GM12801 (cell line): ENCODE measurements around the gene ARHGAP31.

Source experiments
- CTCF ChIP-seq: IDR thresholded peaks from one replicate; pipeline ENCODE4 v1.5.1; 2011; ENCODE audit warnings: control low read depth; ENCODE audit not compliant: insufficient read length; ENCODE audit errors: extremely low read depth

Gene ARHGAP31

GRCh38 chr3:119326976-119327375 is 32.8 kb downstream of the ARHGAP31 start:
- no peak for TF ChIP-seq CTCF

- no peak for TF ChIP-seq CTCF
Observed at GRCh38 chr3:119329551-119329950, 35.4 kb downstream of the ARHGAP31 start.

- TF ChIP-seq CTCF, result no peak
Observed at GRCh38 chr3:119330181-119330580, 36.0 kb downstream of the ARHGAP31 start.

GRCh38 chr3:119330858-119331257 is 36.7 kb downstream of the ARHGAP31 start:
- TF ChIP-seq CTCF, result no peak

- TF ChIP-seq CTCF, result no peak
Observed at GRCh38 chr3:119331661-119332060, 37.5 kb downstream of the ARHGAP31 start.

GRCh38 chr3:119333773-119334509 is 39.8 kb downstream of the ARHGAP31 start:
- no peak for TF ChIP-seq CTCF

GRCh38 chr3:119336823-119337222 is 42.6 kb downstream of the ARHGAP31 start:
- no peak for TF ChIP-seq CTCF
